Measurements from ENCODE around the gene PINK1. TPM values are rescaled to one million over a fixed set of nuclear protein-coding genes. Genes with fewer than 3 reads are reported as not detected.
A peak's percentile ranks its signal among the peaks of the same experiment; 100 is the strongest.

The PINK1 gene
- total RNA-seq, 1 donor from 2014 or later = 72.3 TPM

GRCh38 chr1:20691872-20692271, 58.6 kb downstream of the PINK1 start:
- DNase-seq (ENCODE audit: low spot score) (no peak), ATAC-seq (no peak)
- intact Hi-C loops (cut with DNase I) = loop anchor here (10.0 kb wide), 1 partner anchor 503 kb away; no protein-coding TSS in a partner anchor

- ATAC-seq (no peak), DNase-seq (ENCODE audit: low spot score) (no peak)
- intact Hi-C loops (cut with DNase I) = loop anchor here (10.0 kb wide), 1 partner anchor 501 kb away; no protein-coding TSS in a partner anchor
These were observed 60.4 kb downstream of the PINK1 start for GRCh38 chr1:20693623-20694022.

DNA sequence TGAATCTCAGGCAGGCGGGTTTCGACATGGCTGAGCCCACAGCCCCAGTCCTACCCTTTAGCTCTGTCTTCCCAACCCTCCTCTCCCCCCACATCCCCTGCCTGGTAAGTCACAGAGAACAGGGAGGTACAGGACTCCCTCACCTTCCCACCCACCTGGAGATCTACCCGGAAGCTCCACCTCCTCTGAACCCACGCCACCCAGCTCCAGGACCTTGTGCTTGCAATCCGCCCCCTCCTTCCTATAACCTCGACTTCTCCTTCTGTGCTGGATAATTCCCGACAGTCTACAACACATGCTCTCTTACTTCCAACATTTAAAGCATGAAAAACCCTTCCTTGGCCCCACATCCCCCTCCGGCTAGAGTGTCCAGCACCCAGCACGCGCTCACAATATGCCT, 62.3 kb downstream of the PINK1 start:
- no peak for ATAC-seq
- no peak for DNase-seq (ENCODE audit: low spot score)
- intact Hi-C loops (cut with DNase I) = loop anchor here (10.0 kb wide), 1 partner anchor 499 kb away; no protein-coding TSS in a partner anchor

- ATAC-seq (peak; percentile 97), DNase-seq (ENCODE audit: low spot score) (peak; percentile 90)
- intact Hi-C loops (cut with DNase I) = loop anchor here (10.0 kb wide), 1 partner anchor 498 kb away; no protein-coding TSS in a partner anchor
These were observed 63.4 kb downstream of the PINK1 start for GRCh38 chr1:20696397-20697333.

DNA sequence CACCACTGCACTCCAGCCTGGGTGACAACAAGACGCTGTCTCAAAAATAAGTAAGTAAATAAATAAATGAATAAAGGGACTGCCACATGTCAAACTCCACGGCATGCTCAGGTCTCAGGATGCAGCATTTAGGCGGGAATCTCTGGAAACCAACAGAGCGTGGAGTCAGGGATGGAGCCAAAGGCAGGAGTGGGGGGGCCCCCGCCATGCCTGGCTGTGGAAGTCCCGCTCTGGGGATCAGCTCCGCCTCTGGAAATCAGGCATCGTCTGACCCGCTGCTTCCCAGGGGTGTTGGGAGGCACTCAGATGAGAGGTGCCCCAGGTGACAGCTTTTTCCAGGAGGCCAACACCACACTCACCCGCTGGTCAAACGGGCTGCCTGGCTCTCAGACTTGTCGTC, 64.3 kb downstream of the PINK1 start:
- intact Hi-C loops (cut with DNase I) = loop anchor here (10.0 kb wide), 1 partner anchor 497 kb away; no protein-coding TSS in a partner anchor
- ATAC-seq (no peak), DNase-seq (ENCODE audit: low spot score) (no peak)

GRCh38 chr1:20698195-20698910, 65.1 kb downstream of the PINK1 start:
- ATAC-seq (no peak), DNase-seq (ENCODE audit: low spot score) (no peak)
- intact Hi-C loops (cut with DNase I) = loop anchor here (10.0 kb wide), 1 partner anchor 496 kb away; no protein-coding TSS in a partner anchor

GRCh38 chr1:20699558-20699957, 66.3 kb downstream of the PINK1 start:
- intact Hi-C loops (cut with DNase I) = loop anchor here (10.0 kb wide), 1 partner anchor 495 kb away; no protein-coding TSS in a partner anchor
- no peak for ATAC-seq
- no peak for DNase-seq (ENCODE audit: low spot score)

- intact Hi-C loops (cut with DNase I) = no loop called here
- ATAC-seq (no peak), DNase-seq (ENCODE audit: low spot score) (no peak)
These were observed 67.5 kb downstream of the PINK1 start for GRCh38 chr1:20700636-20701215.

Other genes with a start within 250 kb of the PINK1 start
- gene CAMK2N1, start 147.2 kb upstream of the PINK1 start, total RNA-seq = 8.2 TPM
- 20.6 TPM for gene MUL1, start 125.3 kb upstream of the PINK1 start, total RNA-seq
- 0.18 TPM for gene FAM43B, start 80.9 kb upstream of the PINK1 start, total RNA-seq
- gene CDA, start 44.4 kb upstream of the PINK1 start, total RNA-seq = 4.3 TPM
- gene DDOST, start 27.9 kb downstream of the PINK1 start, total RNA-seq = 103 TPM
- 2.4 TPM for gene KIF17, start 84.5 kb downstream of the PINK1 start, total RNA-seq
- not detected for gene SH2D5, start 99.2 kb downstream of the PINK1 start, total RNA-seq
- 284 TPM for gene HP1BP3, start 153.8 kb downstream of the PINK1 start, total RNA-seq

Data from sciatic nerve (tissue), 2 donors.